NCI-H1694 (cell line): ENCODE results near the gene GNRH2.
"Not testable (repeated sequence)": the region's sequence is repeated elsewhere in the genome, so short reads cannot be mapped to it uniquely, and the experiment has no call there.

Experiments used
- DNase-seq: peaks from one replicate; lab custom pipeline; 2025; lab: John Stamatoyannopoulos, UW

The GNRH2 gene

GRCh38 chr20:3073251-3073643, 29.8 kb downstream of the GNRH2 start:
- not testable (repeated sequence) for DNase-seq

GRCh38 chr20:3074812-3075211, 31.4 kb downstream of the GNRH2 start:
- no peak for DNase-seq

GRCh38 chr20:3075315-3075714, 31.9 kb downstream of the GNRH2 start:
- DNase-seq: not testable (repeated sequence)

GRCh38 chr20:3077618-3078134, 34.3 kb downstream of the GNRH2 start:
- DNase-seq: no peak

- no peak for DNase-seq
Observed at GRCh38 chr20:3080939-3081388, 37.5 kb downstream of the GNRH2 start.

GRCh38 chr20:3081641-3082040, 38.2 kb downstream of the GNRH2 start:
- DNase-seq: no peak

- DNase-seq: no peak
Observed at GRCh38 chr20:3082306-3082951, 39.0 kb downstream of the GNRH2 start.

- DNase-seq: no peak
Observed at GRCh38 chr20:3082955-3083952, 39.8 kb downstream of the GNRH2 start.

- DNase-seq: no peak
Observed at GRCh38 chr20:3084283-3084985, 41.0 kb downstream of the GNRH2 start, which contains the start of gene AVP. Gene AVP, minus strand, starts transcription at chr20:3084724. Its CDS starts 50 bp downstream, at chr20:3084674.

- DNase-seq: no peak
Observed at GRCh38 chr20:3084986-3085360, 41.6 kb downstream of the GNRH2 start.

- DNase-seq: no peak
Observed at GRCh38 chr20:3085571-3086072, 42.2 kb downstream of the GNRH2 start.

- DNase-seq: no peak
Observed at GRCh38 chr20:3088031-3088430, 44.6 kb downstream of the GNRH2 start.

- no peak for DNase-seq
Observed at GRCh38 chr20:3090565-3090964, 47.1 kb downstream of the GNRH2 start.

GRCh38 chr20:3092611-3093379, 49.4 kb downstream of the GNRH2 start:
- no peak for DNase-seq

- no peak for DNase-seq
Observed at GRCh38 chr20:3093861-3094361, 50.5 kb downstream of the GNRH2 start.

- no peak for DNase-seq
Observed at GRCh38 chr20:3094848-3095629, 51.6 kb downstream of the GNRH2 start.
